GM19455 (cell line): ENCODE measurements around the gene MAML3.

Source experiments
- ATAC-seq: cut with Tn5 transposase; IDR thresholded peaks from one replicate; pipeline ENCODE4 v1.9.1; 2021; ENCODE audit not compliant: unreplicated experiment

The MAML3 gene

GRCh38 chr4:139849219-139849618 is 304.8 kb downstream of the MAML3 start:
- ATAC-seq = no peak

- ATAC-seq = no peak
These were observed 306.0 kb downstream of the MAML3 start for GRCh38 chr4:139848028-139848427.

GRCh38 chr4:139847602-139848001 is 306.4 kb downstream of the MAML3 start:
- no peak for ATAC-seq

GRCh38 chr4:139846766-139847165 is 307.2 kb downstream of the MAML3 start:
- ATAC-seq = no peak

GRCh38 chr4:139845453-139846093 is 308.4 kb downstream of the MAML3 start:
- ATAC-seq = no peak

- ATAC-seq = no peak
These were observed 309.4 kb downstream of the MAML3 start for GRCh38 chr4:139844459-139845036.

- no peak for ATAC-seq
These were observed 309.9 kb downstream of the MAML3 start for GRCh38 chr4:139844057-139844456.

GRCh38 chr4:139843641-139844040 is 310.3 kb downstream of the MAML3 start:
- ATAC-seq = no peak

GRCh38 chr4:139841464-139842195 is 312.4 kb downstream of the MAML3 start:
- ATAC-seq = no peak

GRCh38 chr4:139840773-139841172 is 313.2 kb downstream of the MAML3 start:
- ATAC-seq = no peak

- no peak for ATAC-seq
These were observed 314.5 kb downstream of the MAML3 start for GRCh38 chr4:139839403-139840031.

- ATAC-seq = no peak
These were observed 315.2 kb downstream of the MAML3 start for GRCh38 chr4:139838811-139839210.

GRCh38 chr4:139834981-139835391 is 319.0 kb downstream of the MAML3 start:
- no peak for ATAC-seq

GRCh38 chr4:139834226-139834662 is 319.7 kb downstream of the MAML3 start:
- ATAC-seq = no peak

- ATAC-seq = no peak
These were observed 320.7 kb downstream of the MAML3 start for GRCh38 chr4:139833151-139833910.

- no peak for ATAC-seq
These were observed 324.9 kb downstream of the MAML3 start for GRCh38 chr4:139828966-139829664.

GRCh38 chr4:139826426-139826825 is 327.6 kb downstream of the MAML3 start:
- ATAC-seq = no peak

- ATAC-seq = no peak
These were observed 328.4 kb downstream of the MAML3 start for GRCh38 chr4:139825523-139826014.

GRCh38 chr4:139824882-139825522 is 329.0 kb downstream of the MAML3 start:
- no peak for ATAC-seq

- ATAC-seq = no peak
These were observed 330.2 kb downstream of the MAML3 start for GRCh38 chr4:139823746-139824145.
